H1 (cell line): Measurements from ENCODE around the gene RAB11FIP3. TPM values are rescaled to one million over a fixed set of nuclear protein-coding genes. Genes with fewer than 3 reads are reported as not detected.

ENCODE experiments used
- CTCF ChIA-PET: fragments of 300-600 bp; sonication (Branson Sonifier 250); formaldehyde crosslinking; loops from one replicate; lab custom pipeline; 2021; ENCODE audit not compliant: partially characterized antibody; lab: Charles Lee
- POLR2A ChIA-PET: fragments of 300-600 bp; sonication (Branson Sonifier 250); formaldehyde crosslinking; loops from one replicate; lab custom pipeline; 2021; ENCODE audit warnings: inconsistent platforms; ENCODE audit not compliant: partially characterized antibody; lab: Charles Lee
- DNase-seq, 2 experiments: peaks; one replicate each; pipeline versions ENCODE4 v3.0.0 to v3.0.0-alpha.2; 2010 to 2022; ENCODE audit warnings: low spot score in 2 of 2, low read depth in 1 of 2, mixed read lengths in 1 of 2
- FAIRE-seq: peaks from 2 replicates; lab custom pipeline; 2011; peaks lifted over from hg19 to GRCh38; lab: Jason Lieb, UNC
- H2AFZ ChIP-seq: 2 replicates; pipeline ENCODE4 v1.8.1; 2012; ENCODE audit warnings: low read length, inconsistent platforms
- H2AK5ac ChIP-seq: 2 replicates; pipeline ENCODE4 v1.6.1; 2013; ENCODE audit warnings: low read depth, low read length
- H2BK120ac ChIP-seq: replicated peaks from 2 replicates; pipeline ENCODE3; 2013; ENCODE audit warnings: low read depth, low read length, inconsistent platforms
- H2BK12ac ChIP-seq: 2 replicates; pipeline ENCODE4 v1.6.1; 2013; ENCODE audit warnings: low read depth, low read length
- H2BK15ac ChIP-seq: 2 replicates; pipeline ENCODE4 v1.6.1; 2013; ENCODE audit warnings: low read length
- H2BK20ac ChIP-seq: 2 replicates; pipeline ENCODE4 v1.6.1; 2013; ENCODE audit warnings: low read length
- H2BK5ac ChIP-seq: 2 replicates; pipeline ENCODE4 v1.6.1; 2013; ENCODE audit warnings: low read depth, low read length
- H3K14ac ChIP-seq: 2 replicates; pipeline ENCODE4 v1.6.1; 2013; ENCODE audit warnings: inconsistent platforms; ENCODE audit not compliant: insufficient read length
- H3K18ac ChIP-seq: 2 replicates; pipeline ENCODE4 v1.6.1; 2013; ENCODE audit warnings: low read length; ENCODE audit errors: extremely low read depth
- H3K23ac ChIP-seq: 2 replicates; pipeline ENCODE4 v1.6.1; 2013; ENCODE audit warnings: inconsistent platforms; ENCODE audit not compliant: insufficient read length
- H3K23me2 ChIP-seq: 2 replicates; pipeline ENCODE4 v1.6.1; 2013; ENCODE audit warnings: low read depth, low read length
- H3K27ac ChIP-seq: 2 replicates; pipeline ENCODE4 v1.6.1; 2011; ENCODE audit warnings: low read depth, low read length, inconsistent platforms
- H3K27me3 ChIP-seq, 4 experiments: replicated peaks in 1 of 4; 1 replicate in 1 of 4; 2 replicates in 3 of 4; pipeline versions ENCODE4 v1.6.1 to v1.8.1; 2011 to 2013; ENCODE audit warnings: low read length in 3 of 4, mild to moderate bottlenecking in 3 of 4, inconsistent platforms in 2 of 4, mixed read lengths in 2 of 4, moderate library complexity in 1 of 4; ENCODE audit not compliant: control insufficient read depth in 3 of 4, insufficient read depth in 3 of 4; ENCODE audit errors: extremely low read depth in 1 of 4
- H3K36me3 ChIP-seq, 4 experiments: 2 replicates each; pipeline versions ENCODE4 v1.6.1 to v1.8.1; 2011 to 2013; ENCODE audit warnings: mild to moderate bottlenecking in 4 of 4, low read length in 3 of 4, moderate library complexity in 2 of 4, control low read depth in 1 of 4, inconsistent platforms in 1 of 4; ENCODE audit not compliant: insufficient read depth in 4 of 4, control insufficient read depth in 2 of 4
- H3K4ac ChIP-seq: replicated peaks from 2 replicates; pipeline ENCODE3; 2013; ENCODE audit warnings: low read length, low read depth, mixed read lengths, inconsistent platforms; ENCODE audit not compliant: insufficient read length
- H3K4me1 ChIP-seq, 4 experiments: replicated peaks in 1 of 4; 1 replicate in 1 of 4; 2 replicates in 3 of 4; pipeline versions ENCODE4 v1.6.1 to v1.8.1; 2011 to 2013; ENCODE audit warnings: low read length in 3 of 4, inconsistent platforms in 2 of 4, mixed read lengths in 1 of 4; ENCODE audit not compliant: insufficient read depth in 4 of 4, control insufficient read depth in 3 of 4
- H3K4me2 ChIP-seq, 2 experiments: 2 replicates each; pipeline versions ENCODE4 v1.6.1 to v1.8.1; 2011 to 2013; ENCODE audit warnings: low read depth in 2 of 2, low read length in 2 of 2, control low read depth in 1 of 2, inconsistent platforms in 1 of 2, mild to moderate bottlenecking in 1 of 2; ENCODE audit not compliant: insufficient read depth in 1 of 2
- H3K4me3 ChIP-seq, 4 experiments: fragments of 200-600, 300-600 bp in 1 of 4; sonication (generic), shearing (Covaris generic), sonication (Bioruptor Twin) in 1 of 4; 2 replicates each; pipeline versions ENCODE4 v1.5.1 to v1.8.1; 2011 to 2016; ENCODE audit warnings: low read length in 4 of 4, low read depth in 3 of 4, control low read depth in 2 of 4, inconsistent platforms in 2 of 4, mild to moderate bottlenecking in 2 of 4, mixed read lengths in 1 of 4, moderate library complexity in 1 of 4; ENCODE audit not compliant: insufficient read depth in 2 of 4; ENCODE audit errors: extremely low read depth in 1 of 4
- H3K56ac ChIP-seq: replicated peaks from 2 replicates; pipeline ENCODE3; 2013; ENCODE audit warnings: low read depth, mild to moderate bottlenecking, mixed read lengths, low read length, inconsistent platforms; ENCODE audit not compliant: insufficient read length
- H3K79me1 ChIP-seq: 2 replicates; pipeline ENCODE4 v1.6.1; 2013; ENCODE audit warnings: low read depth, low read length, control low read depth
- H3K79me2 ChIP-seq, 2 experiments: 2 replicates each; pipeline versions ENCODE4 v1.6.1 to v1.8.1; 2012 to 2013; ENCODE audit warnings: low read length in 2 of 2, mild to moderate bottlenecking in 2 of 2, inconsistent platforms in 1 of 2; ENCODE audit not compliant: insufficient read depth in 2 of 2, control insufficient read depth in 1 of 2
- H3K9ac ChIP-seq, 4 experiments: replicated peaks in 1 of 4; 1 replicate in 1 of 4; 2 replicates in 3 of 4; pipeline versions ENCODE4 v1.6.1 to v1.8.1; 2011 to 2013; ENCODE audit warnings: low read depth in 3 of 4, low read length in 3 of 4, control low read depth in 2 of 4, mild to moderate bottlenecking in 2 of 4, moderate library complexity in 2 of 4, inconsistent platforms in 1 of 4; ENCODE audit errors: extremely low read depth in 1 of 4
- H3K9me3 ChIP-seq, 2 experiments: 2 replicates each; pipeline versions ENCODE4 v1.6.1 to v1.8.1; 2012 to 2013; ENCODE audit warnings: mild to moderate bottlenecking in 2 of 2, moderate library complexity in 2 of 2, control low read depth in 1 of 2, inconsistent platforms in 1 of 2, low read depth in 1 of 2, low read length in 1 of 2, mixed read lengths in 1 of 2; ENCODE audit not compliant: insufficient read depth in 2 of 2
- H4K20me1 ChIP-seq, 2 experiments: replicated peaks in 1 of 2; 2 replicates each; pipeline versions ENCODE3 to v1.8.1; 2011 to 2013; ENCODE audit warnings: inconsistent platforms in 2 of 2, low read length in 2 of 2, mild to moderate bottlenecking in 1 of 2; ENCODE audit not compliant: insufficient read depth in 2 of 2, control insufficient read depth in 1 of 2
- H4K5ac ChIP-seq: 2 replicates; pipeline ENCODE4 v1.6.1; 2013; ENCODE audit warnings: low read length, low read depth, mixed read lengths, inconsistent platforms; ENCODE audit not compliant: insufficient read length
- H4K8ac ChIP-seq: 2 replicates; pipeline ENCODE4 v1.8.0; 2013; ENCODE audit warnings: mild to moderate bottlenecking, moderate library complexity, low read length, inconsistent platforms; ENCODE audit not compliant: insufficient read depth; ENCODE audit errors: extremely low read depth
- H4K91ac ChIP-seq: replicated peaks from 2 replicates; pipeline ENCODE3; 2013; ENCODE audit warnings: low read length, mixed read lengths, inconsistent platforms; ENCODE audit not compliant: insufficient read length
- BCL11A ChIP-seq, 2 experiments: IDR thresholded peaks; one replicate each; pipeline ENCODE4 v1.6.1; 2011; ENCODE audit warnings: low read depth in 2 of 2, low read length in 2 of 2, mild to moderate bottlenecking in 2 of 2
- BRCA1 ChIP-seq: IDR thresholded peaks from 2 replicates; pipeline ENCODE4 v1.6.1; 2012; ENCODE audit warnings: low read depth, low read length, improper control_type of control experiment
- CEBPB ChIP-seq: IDR thresholded peaks from 2 replicates; pipeline ENCODE4 v1.6.1; 2012; ENCODE audit warnings: low read depth, low read length
- CHD2 ChIP-seq: IDR thresholded peaks from 2 replicates; pipeline ENCODE4 v1.6.1; 2012; ENCODE audit warnings: low read length, improper control_type of control experiment
- E2F6 ChIP-seq: IDR thresholded peaks from 2 replicates; pipeline ENCODE4 v1.6.1; 2012; ENCODE audit warnings: inconsistent platforms
- EZH2 ChIP-seq: fragments of 200-600 bp; sonication (generic); IDR thresholded peaks from 2 replicates; pipeline ENCODE4 v1.7.1; 2012; ENCODE audit warnings: low read depth, mild to moderate bottlenecking, moderate library complexity, low read length, inconsistent platforms; ENCODE audit not compliant: severe bottlenecking
- HDAC2 ChIP-seq, 2 experiments: fragments of 300-600 bp in 1 of 2; sonication (generic) in 1 of 2; IDR thresholded peaks; 2 replicates each; pipeline ENCODE4 v1.6.1; 2011 to 2012; ENCODE audit warnings: low read depth in 2 of 2, low read length in 2 of 2, mild to moderate bottlenecking in 2 of 2, moderate library complexity in 2 of 2, borderline replicate concordance in 1 of 2, inconsistent platforms in 1 of 2
- KDM1A ChIP-seq: fragments of 200-600, 300-600 bp; sonication (generic); IDR thresholded peaks from 2 replicates; pipeline ENCODE4 v1.7.1; 2016; ENCODE audit warnings: mild to moderate bottlenecking, low read length, borderline replicate concordance
- MAX ChIP-seq: IDR thresholded peaks from 2 replicates; pipeline ENCODE4 v1.6.1; 2012; ENCODE audit warnings: inconsistent platforms
- PHF8 ChIP-seq: fragments of 200-600 bp; sonication (generic); conservative IDR thresholded peaks from 2 replicates; pipeline ENCODE4 v1.7.1; 2012; ENCODE audit warnings: low read depth, mild to moderate bottlenecking, inconsistent platforms, low read length, moderate library complexity
- RBBP5 ChIP-seq: IDR thresholded peaks from 2 replicates; pipeline ENCODE4 v1.7.1; 2012; ENCODE audit warnings: low read depth, mild to moderate bottlenecking, inconsistent platforms, low read length, moderate library complexity, borderline replicate concordance
- RXRA ChIP-seq: IDR thresholded peaks from 2 replicates; pipeline ENCODE4 v1.6.1; 2011; ENCODE audit warnings: low read depth, mild to moderate bottlenecking, low read length, moderate library complexity; ENCODE audit not compliant: insufficient read depth
- WGBS, 2 experiments: shearing (Covaris generic) in 1 of 2; methylation state at CpG; one replicate each; pipeline versions ENCODE4 v1.1.6 to v1.1.7; 2013 to 2015; ENCODE audit warnings: low lambda C conversion rate in 2 of 2, mixed read lengths in 2 of 2, inconsistent platforms in 1 of 2, low coverage in 1 of 2, missing lambda C conversion rate in 1 of 2; ENCODE audit not compliant: insufficient replicate concordance in 2 of 2, insufficient coverage in 1 of 2, insufficient read length in 1 of 2; ENCODE audit errors: extremely low coverage in 1 of 2, missing lambda C conversion rate in 1 of 2; 5-methylcytosine and 5-hydroxymethylcytosine counted together
- polyA plus RNA-seq, 7 experiments: library from polyadenylated mRNA; depleted of rRNA in 3 of 7; stranded (reverse) in 5 of 7; unstranded in 2 of 7; fragments of >200 nt in 5 of 7; fragments of 200-250 nt in 2 of 7; gene quantifications; 1 replicate in 5 of 7; 2 replicates in 1 of 7; 4 replicates in 1 of 7; pipeline versions ENCODE4 v1.2.1 to v1.2.3, GENCODE V29; 2011 to 2013; ENCODE audit warnings: missing spikeins in 2 of 7, mixed read lengths in 2 of 7
- total RNA-seq: library from RNA; stranded (reverse); fragmentation: NEBNext Ultra II Directional; extraction: Animal tissue kit (Norgen Biotek cat#: 25700); gene quantifications from 2 replicates; pipeline ENCODE4 v1.2.1, GENCODE V29; 2021

RAB11FIP3 gene
- total and polyA plus RNA-seq, 2 of the 8 experiments (the other 6 are each of a cell fraction or from before 2014, with no cell fraction given) = 9.3 to 35.2 TPM

GRCh38 chr16:460787-461186, 35.3 kb downstream of the RAB11FIP3 start:
- WGBS, 2 experiments = 86% methylated on average over 20 of the region's 20 CpGs; no CpG with 5 or more reads in 1 of the 2 experiments
- no peak overlapping the region for H2AFZ ChIP-seq
- H3K36me3 ChIP-seq = no peaks in the 10 kb centered on the region; a peak in 1 of 8 replicates
- no peak overlapping the region for H3K14ac ChIP-seq
- H3K56ac ChIP-seq = no peak overlapping the region
- no peaks in the 10 kb centered on the region for H3K9me3 ChIP-seq
- H3K4me2 ChIP-seq = no peak overlapping the region
- H3K79me2 ChIP-seq = peaks cover 0 to 4% of the 10 kb centered on the region in 2 experiments; a peak in 1 of 4 replicates
- H4K20me1 ChIP-seq = peaks cover 0 to 20% of the 10 kb centered on the region in 2 experiments
- H3K4ac ChIP-seq = no peak overlapping the region
- H2BK15ac ChIP-seq = no peak overlapping the region
- no peak overlapping the region for H2AK5ac ChIP-seq
- FAIRE-seq = no peak
- no peak overlapping the region for H2BK5ac ChIP-seq
- no peak overlapping the region; the same call in 1 of the 2 replicates for H4K8ac ChIP-seq
- H3K27ac ChIP-seq = no peak overlapping the region
- H3K79me1 ChIP-seq = 0 out of 2 replicates have a peak, but pooled peaks cover 2% of the 10 kb centered on the region
- H4K91ac ChIP-seq = no peak overlapping the region
- ChIA-PET CTCF (interaction anchor here (0.6 to 2.0 kb wide), 6 partner anchors 11 to 165 kb away, joined by 3 to 7 read pairs (median 3); no protein-coding TSS in a partner anchor), POLR2A (interaction anchor here (0.9 to 1.5 kb wide), 5 partner anchors 11 to 38 kb away, joined by 3 to 5 read pairs (median 4); no protein-coding TSS in a partner anchor)
- H3K9ac ChIP-seq = no peak overlapping the region
- no peak overlapping the region for H2BK12ac ChIP-seq
- H2BK20ac ChIP-seq = 0 out of 2 replicates have a peak overlapping the region, but pooled peaks have one; percentile 11
- no peak overlapping the region for H3K18ac ChIP-seq
- no peak overlapping the region for H3K23ac ChIP-seq
- no peaks in the 10 kb centered on the region for H3K27me3 ChIP-seq
- H4K5ac ChIP-seq = no peak overlapping the region
- H3K23me2 ChIP-seq = no peaks in the 10 kb centered on the region
- H3K4me3 ChIP-seq = no peak overlapping the region
- H2BK120ac ChIP-seq = no peak overlapping the region
- H3K4me1 ChIP-seq = peaks cover 1 to 5% (median 4%) of the 10 kb centered on the region in 4 experiments; a peak in 5 of 7 replicates
- no peak for DNase-seq
- TF ChIP-seq BCL11A (IDR thresholded peaks at IDR 0.05; ENCODE audit: low read depth in 2 of 2, low read length in 2 of 2) (no peak), EZH2 (no peak), RXRA (no peak), KDM1A (no peak), HDAC2 (IDR thresholded peaks at IDR 0.05; ENCODE audit: borderline replicate concordance in 1 of 2, low read depth in 2 of 2, low read length in 2 of 2) (no peak), PHF8 (no peak), CHD2 (no peak), BRCA1 (no peak), E2F6 (no peak), CEBPB (no peak), MAX (peak; percentile 33; the same call in 1 of the 2 replicates), RBBP5 (no peak)
